ENCODE data around the gene HELZ2.

DNA sequence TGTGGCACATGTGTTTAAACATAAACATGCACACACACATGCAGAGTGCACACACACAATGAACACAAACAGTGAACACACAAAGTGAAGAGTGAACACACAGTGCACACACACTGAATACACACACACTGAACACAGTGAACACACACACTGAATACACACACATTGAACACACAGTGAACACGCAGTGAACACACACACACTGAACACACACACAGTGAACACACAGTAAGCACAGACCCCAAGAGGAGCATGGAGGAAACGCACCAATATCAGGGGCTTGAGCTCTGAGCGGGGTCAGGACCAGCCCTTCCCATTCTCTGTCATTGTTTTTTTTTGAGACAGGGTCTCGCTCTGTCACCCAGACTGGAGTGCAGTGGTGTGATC is 17.1 kb upstream of the HELZ2 start:
- TF ChIP-seq, protein P1, sequence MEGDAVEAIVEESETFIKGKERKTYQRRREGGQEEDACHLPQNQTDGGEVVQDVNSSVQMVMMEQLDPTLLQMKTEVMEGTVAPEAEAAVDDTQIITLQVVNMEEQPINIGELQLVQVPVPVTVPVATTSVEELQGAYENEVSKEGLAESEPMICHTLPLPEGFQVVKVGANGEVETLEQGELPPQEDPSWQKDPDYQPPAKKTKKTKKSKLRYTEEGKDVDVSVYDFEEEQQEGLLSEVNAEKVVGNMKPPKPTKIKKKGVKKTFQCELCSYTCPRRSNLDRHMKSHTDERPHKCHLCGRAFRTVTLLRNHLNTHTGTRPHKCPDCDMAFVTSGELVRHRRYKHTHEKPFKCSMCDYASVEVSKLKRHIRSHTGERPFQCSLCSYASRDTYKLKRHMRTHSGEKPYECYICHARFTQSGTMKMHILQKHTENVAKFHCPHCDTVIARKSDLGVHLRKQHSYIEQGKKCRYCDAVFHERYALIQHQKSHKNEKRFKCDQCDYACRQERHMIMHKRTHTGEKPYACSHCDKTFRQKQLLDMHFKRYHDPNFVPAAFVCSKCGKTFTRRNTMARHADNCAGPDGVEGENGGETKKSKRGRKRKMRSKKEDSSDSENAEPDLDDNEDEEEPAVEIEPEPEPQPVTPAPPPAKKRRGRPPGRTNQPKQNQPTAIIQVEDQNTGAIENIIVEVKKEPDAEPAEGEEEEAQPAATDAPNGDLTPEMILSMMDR (IDR thresholded peaks at IDR 0.05): no peak
- no peak for TF ChIP-seq EZH2 (IDR thresholded peaks at IDR 0.05; ENCODE audit: borderline replicate concordance, insufficient read depth, low read depth, low read length, poor library complexity, severe bottlenecking)
